KMS-11 (cell line): ENCODE data around the gene YPEL3.

ENCODE experiments used
- H2AFZ ChIP-seq: fragments of 200-600 bp; sonication (generic); 2 replicates; pipeline ENCODE4 v1.6.1; 2016; ENCODE audit warnings: antibody characterized with exemption, mixed run types, low read depth
- H3K27ac ChIP-seq: fragments of 200-600 bp; sonication (generic); 2 replicates; pipeline ENCODE4 v1.6.1; 2016; ENCODE audit warnings: mild to moderate bottlenecking, mixed run types
- H3K27me3 ChIP-seq: fragments of 200-600 bp; sonication (generic); 2 replicates; pipeline ENCODE4 v1.6.1; 2017; ENCODE audit warnings: mild to moderate bottlenecking, low read depth, mixed run types, moderate library complexity; ENCODE audit not compliant: insufficient read depth
- H3K36me3 ChIP-seq: fragments of 200-600 bp; sonication (generic); 2 replicates; pipeline ENCODE4 v1.6.1; 2017; ENCODE audit warnings: mild to moderate bottlenecking, mixed run types; ENCODE audit not compliant: insufficient read depth
- H3K4me1 ChIP-seq: fragments of 200-600 bp; sonication (generic); 2 replicates; pipeline ENCODE4 v1.6.1; 2016; ENCODE audit warnings: mild to moderate bottlenecking, low read depth, mixed run types; ENCODE audit not compliant: poor library complexity, severe bottlenecking
- H3K4me2 ChIP-seq: fragments of 200-600 bp; sonication (generic); 2 replicates; pipeline ENCODE4 v1.7.0; 2016; ENCODE audit warnings: mild to moderate bottlenecking, mixed run types
- H3K4me3 ChIP-seq: fragments of 200-600 bp; sonication (generic); IDR thresholded peaks from 2 replicates; pipeline ENCODE4 v1.6.1; 2017; ENCODE audit warnings: low read depth, low read length, mixed read lengths; ENCODE audit not compliant: insufficient read depth
- H3K79me2 ChIP-seq: fragments of 200-600 bp; sonication (generic); 2 replicates; pipeline ENCODE4 v1.6.1; 2016; ENCODE audit warnings: low read depth, mixed run types; ENCODE audit not compliant: insufficient read depth
- H3K9ac ChIP-seq: fragments of 200-600 bp; sonication (generic); 2 replicates; pipeline ENCODE4 v1.6.1; 2016; ENCODE audit warnings: mild to moderate bottlenecking, mixed run types
- H4K20me1 ChIP-seq: fragments of 200-600 bp; sonication (generic); 2 replicates; pipeline ENCODE4 v1.6.1; 2016; ENCODE audit warnings: mild to moderate bottlenecking, mixed run types; ENCODE audit not compliant: insufficient read depth
- TF ChIP-seq, protein P1 (sequence below): fragments of 200-600 bp; sonication (generic); conservative IDR thresholded peaks from 2 replicates; pipeline ENCODE4 v1.6.1; 2017; ENCODE audit warnings: low read depth, mild to moderate bottlenecking, antibody characterized with exemption, low read length, moderate library complexity, mixed read lengths

Gene YPEL3

DNA sequence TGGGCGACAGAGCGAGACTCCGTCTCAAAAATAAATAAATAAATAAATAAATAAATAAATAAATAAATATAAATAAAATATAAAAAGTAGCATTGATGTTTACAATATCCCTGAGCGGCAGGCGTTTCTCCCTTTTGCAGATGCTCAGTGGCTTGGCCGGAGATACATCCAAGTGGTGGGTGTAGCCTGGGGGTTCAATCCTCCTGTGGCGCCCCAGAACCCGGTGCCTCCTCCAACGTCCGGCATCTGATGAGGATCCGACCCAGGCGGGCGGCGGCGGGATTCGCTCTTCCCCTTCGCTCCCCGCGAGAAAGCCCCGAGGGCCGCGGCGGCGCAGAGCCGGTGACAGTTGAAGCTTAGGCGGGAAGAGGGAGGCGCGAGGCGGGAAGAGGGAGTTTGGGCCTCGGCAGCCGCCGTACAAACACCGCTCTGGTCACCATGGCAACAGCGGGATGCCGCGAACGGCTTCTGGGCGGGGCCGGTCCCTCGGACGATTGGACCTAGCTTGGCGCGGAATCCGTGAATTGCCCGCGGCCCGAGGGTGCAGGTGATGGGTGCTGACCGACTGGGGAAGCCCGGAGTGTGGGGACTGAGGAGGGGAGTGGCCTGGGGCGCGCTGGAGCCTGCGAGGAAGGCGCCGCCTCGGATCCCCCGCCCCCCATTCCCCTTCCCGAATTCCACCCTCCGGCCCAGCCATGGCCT is 43.2 kb downstream of the YPEL3 start:
- no peaks in the 10 kb centered on the region for H3K27me3 ChIP-seq
- H3K27ac ChIP-seq, result peak overlapping the region; percentile 45; the same call in 1 of the 2 replicates
- peaks cover 8% of the 10 kb centered on the region for H3K4me1 ChIP-seq
- no peaks in the 10 kb centered on the region for H3K79me2 ChIP-seq
- peak overlapping the region; percentile 81 for H2AFZ ChIP-seq
- no peak overlapping the region for H3K4me3 ChIP-seq
- H3K9ac ChIP-seq, result peak overlapping the region; percentile 74
- H4K20me1 ChIP-seq, result no peaks in the 10 kb centered on the region
- H3K4me2 ChIP-seq, result peak overlapping the region; percentile 99
- no peaks in the 10 kb centered on the region for H3K36me3 ChIP-seq
- TF ChIP-seq, protein P1, sequence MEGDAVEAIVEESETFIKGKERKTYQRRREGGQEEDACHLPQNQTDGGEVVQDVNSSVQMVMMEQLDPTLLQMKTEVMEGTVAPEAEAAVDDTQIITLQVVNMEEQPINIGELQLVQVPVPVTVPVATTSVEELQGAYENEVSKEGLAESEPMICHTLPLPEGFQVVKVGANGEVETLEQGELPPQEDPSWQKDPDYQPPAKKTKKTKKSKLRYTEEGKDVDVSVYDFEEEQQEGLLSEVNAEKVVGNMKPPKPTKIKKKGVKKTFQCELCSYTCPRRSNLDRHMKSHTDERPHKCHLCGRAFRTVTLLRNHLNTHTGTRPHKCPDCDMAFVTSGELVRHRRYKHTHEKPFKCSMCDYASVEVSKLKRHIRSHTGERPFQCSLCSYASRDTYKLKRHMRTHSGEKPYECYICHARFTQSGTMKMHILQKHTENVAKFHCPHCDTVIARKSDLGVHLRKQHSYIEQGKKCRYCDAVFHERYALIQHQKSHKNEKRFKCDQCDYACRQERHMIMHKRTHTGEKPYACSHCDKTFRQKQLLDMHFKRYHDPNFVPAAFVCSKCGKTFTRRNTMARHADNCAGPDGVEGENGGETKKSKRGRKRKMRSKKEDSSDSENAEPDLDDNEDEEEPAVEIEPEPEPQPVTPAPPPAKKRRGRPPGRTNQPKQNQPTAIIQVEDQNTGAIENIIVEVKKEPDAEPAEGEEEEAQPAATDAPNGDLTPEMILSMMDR, result no peak

DNA sequence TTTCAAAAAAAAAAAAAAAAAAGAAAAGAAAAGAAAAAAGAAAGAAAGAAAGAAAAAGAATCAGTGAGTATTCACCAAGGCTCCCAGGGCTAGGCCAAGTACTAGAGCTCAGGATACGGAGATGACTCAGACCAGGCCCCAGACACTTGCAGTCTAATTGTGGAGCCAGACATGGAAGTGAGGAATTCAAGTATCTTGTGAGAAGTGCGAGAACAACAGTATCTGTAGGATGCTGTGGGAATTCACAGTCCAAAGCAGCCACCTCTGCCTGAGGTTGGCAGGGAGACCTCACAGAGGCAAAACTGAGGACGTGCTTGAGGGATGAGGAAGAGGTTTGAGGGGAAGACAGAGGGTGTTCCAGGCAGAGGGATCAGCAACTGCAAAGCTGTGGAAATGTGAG is 44.5 kb downstream of the YPEL3 start:
- Histone ChIP-seq H4K20me1 (no peaks in the 10 kb centered on the region), H3K79me2 (no peaks in the 10 kb centered on the region), H3K4me1 (peaks cover 8% of the 10 kb centered on the region), H3K4me3 (no peak overlapping the region), H3K4me2 (no peak overlapping the region), H3K9ac (no peak overlapping the region), H3K36me3 (no peaks in the 10 kb centered on the region), H3K27ac (no peak overlapping the region), H3K27me3 (no peaks in the 10 kb centered on the region), H2AFZ (no peak overlapping the region)
- TF ChIP-seq, protein P1, result no peak

DNA sequence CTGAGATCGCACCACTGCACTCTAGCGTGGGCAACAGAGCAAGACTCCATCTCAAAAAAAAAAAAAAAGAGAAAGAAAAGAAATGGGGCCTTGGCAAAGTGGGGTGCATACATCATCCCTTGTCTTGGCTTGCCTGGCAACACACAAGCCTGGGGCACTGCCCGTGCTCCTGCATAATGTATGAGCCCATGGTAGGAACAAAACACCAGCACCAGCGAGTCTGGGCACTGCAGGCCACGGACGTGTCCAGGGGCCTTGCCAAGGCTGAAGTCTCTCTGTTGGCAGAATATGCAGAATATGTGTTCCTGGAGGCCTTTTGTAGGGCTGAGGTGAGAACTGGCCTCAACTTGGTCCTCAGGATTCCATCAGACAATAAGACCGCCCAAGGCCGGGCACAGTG is 46.1 kb downstream of the YPEL3 start:
- Histone ChIP-seq H3K27ac (no peak overlapping the region), H3K9ac (no peak overlapping the region), H3K27me3 (no peaks in the 10 kb centered on the region), H3K79me2 (no peaks in the 10 kb centered on the region), H4K20me1 (no peaks in the 10 kb centered on the region), H3K4me1 (peaks cover 8% of the 10 kb centered on the region), H2AFZ (no peak overlapping the region), H3K4me3 (no peak overlapping the region), H3K4me2 (no peak overlapping the region), H3K36me3 (no peaks in the 10 kb centered on the region)
- TF ChIP-seq, protein P1, result no peak

DNA sequence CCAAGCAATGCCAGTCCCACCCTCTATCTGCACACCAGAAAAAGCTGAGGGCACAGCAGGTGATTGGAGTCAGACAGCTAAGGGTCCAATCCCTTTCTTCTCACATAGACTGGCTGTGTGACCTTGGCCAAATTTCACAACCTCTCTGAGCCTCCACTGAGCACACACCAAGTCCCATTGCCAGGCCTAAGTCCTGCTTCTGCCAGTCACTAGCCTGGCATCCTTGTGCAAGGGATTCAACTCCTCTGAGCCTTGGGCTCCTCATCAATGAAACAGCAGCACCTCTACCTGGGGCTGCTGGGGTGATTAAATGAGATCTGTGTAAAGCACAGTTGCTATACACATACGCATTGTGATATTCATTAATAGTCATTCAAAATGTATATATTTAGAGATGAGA is 49.4 kb downstream of the YPEL3 start:
- H3K4me1 ChIP-seq, result no peaks in the 10 kb centered on the region
- H3K27me3 ChIP-seq, result no peaks in the 10 kb centered on the region
- no peak overlapping the region for H3K9ac ChIP-seq
- no peak overlapping the region for H3K27ac ChIP-seq
- TF ChIP-seq, protein P1, result no peak
- H3K79me2 ChIP-seq, result no peaks in the 10 kb centered on the region
- no peak overlapping the region for H2AFZ ChIP-seq
- no peaks in the 10 kb centered on the region for H3K36me3 ChIP-seq
- H3K4me2 ChIP-seq, result no peak overlapping the region
- H3K4me3 ChIP-seq, result no peak overlapping the region
- H4K20me1 ChIP-seq, result no peaks in the 10 kb centered on the region
